Stomach (tissue), 9 donors: Measurements from ENCODE around the gene AGBL4. TPM values are rescaled to one million over a fixed set of nuclear protein-coding genes. Genes with fewer than 3 reads are reported as not detected.
"Not testable (repeated sequence)": the region's sequence is repeated elsewhere in the genome, so short reads cannot be mapped to it uniquely, and the experiment has no call there.

Experiments
- DNase-seq, 2 donors: peaks; one replicate each; pipeline versions ENCODE4 v3.0.0 to v3.0.0-alpha.2; 2013 to 2019
- H3K27ac ChIP-seq, 5 donors: fragments of 200-600 bp in 4 of 5; sonication (generic) in 4 of 5; one replicate each; pipeline ENCODE4 v1.5.1; 2013 to 2019; ENCODE audit warnings: mild to moderate bottlenecking in 1 of 5, moderate library complexity in 1 of 5
- H3K27me3 ChIP-seq, 3 donors: fragments of 200-600 bp; sonication (generic); one replicate each; pipeline ENCODE4 v1.5.1; 2017 to 2019; ENCODE audit warnings: mixed run types in 1 of 3
- H3K36me3 ChIP-seq, 4 donors: fragments of 200-600 bp; sonication (generic); 1 replicate in 3 of 4; 2 replicates in 1 of 4; pipeline ENCODE4 v1.5.1; 2016 to 2019
- H3K4me1 ChIP-seq, 4 donors: fragments of 200-600 bp; sonication (generic); one replicate each; pipeline ENCODE4 v1.5.1; 2016 to 2019
- H3K4me3 ChIP-seq, 4 donors: fragments of 200-600 bp; sonication (generic) in 3 of 4; one replicate each; pipeline ENCODE4 v1.5.1; 2016 to 2019; ENCODE audit warnings: mild to moderate bottlenecking in 1 of 4
- H3K9me3 ChIP-seq, 4 donors: fragments of 200-600 bp; sonication (generic); one replicate each; pipeline ENCODE4 v1.5.1; 2016 to 2019
- EP300 ChIP-seq: sonication (generic); formaldehyde crosslinking; IDR thresholded peaks from one replicate; pipeline ENCODE4 v1.6.1; 2017; ENCODE audit warnings: antibody characterized with exemption
- POLR2A ChIP-seq, 4 donors: fragments of 450-650 bp; IDR thresholded peaks; one replicate each; pipeline ENCODE4 v1.6.1; 2016; ENCODE audit warnings: antibody characterized with exemption in 4 of 4, control low read depth in 2 of 4, mild to moderate bottlenecking in 1 of 4, moderate library complexity in 1 of 4
- POLR2AphosphoS5 ChIP-seq, 3 donors: sonication (generic); formaldehyde crosslinking; IDR thresholded peaks; one replicate each; pipeline ENCODE4 v1.6.1; 2016; ENCODE audit warnings: antibody characterized with exemption in 3 of 3
- WGBS, 5 donors: extraction: QIAGEN DNeasy Blood & Tissue Kit in 3 of 5; methylation state at CpG; one replicate each; pipeline versions ENCODE4 v1.1.5 to v1.1.7; 2013 to 2018; 5-methylcytosine and 5-hydroxymethylcytosine counted together
- intact Hi-C: fragments of 100-400 bp; cut with DNase I; formaldehyde crosslinking; loops from one replicate; pipeline ENCODE4 v1.15.1; 2023; ENCODE audit warnings: low total_unique reads
- polyA plus RNA-seq, 3 donors: library from polyadenylated mRNA; stranded (reverse); fragments of 200-250 nt; gene quantifications; one replicate each; pipeline ENCODE4 v1.2.3, GENCODE V29; 2013
- total RNA-seq, 5 donors: library from RNA; depleted of rRNA; stranded (reverse); fragments of >200 nt; gene quantifications; one replicate each; pipeline versions ENCODE4 v1.1.0 to v1.2.3, GENCODE V29; 2014 to 2016
- TF ChIP-seq, protein P1 (sequence below), 7 experiments: fragments of 450-650 bp in 4 of 7; fragments of 200-600 bp in 3 of 7; sonication (generic) in 3 of 7; IDR thresholded peaks; one replicate each; pipeline ENCODE4 v1.5.1; 2016 to 2019; ENCODE audit warnings: antibody characterized with exemption in 7 of 7, control low read depth in 2 of 7, mild to moderate bottlenecking in 1 of 7
- donor health status: healthy with polysubstance abuse.
- donor health status: Bipolar disorder and iron deficiency.
- donor health status: healthy.

The AGBL4 gene
- total and polyA plus RNA-seq, 8 donors = 0.92 TPM; not detected in 7

DNA sequence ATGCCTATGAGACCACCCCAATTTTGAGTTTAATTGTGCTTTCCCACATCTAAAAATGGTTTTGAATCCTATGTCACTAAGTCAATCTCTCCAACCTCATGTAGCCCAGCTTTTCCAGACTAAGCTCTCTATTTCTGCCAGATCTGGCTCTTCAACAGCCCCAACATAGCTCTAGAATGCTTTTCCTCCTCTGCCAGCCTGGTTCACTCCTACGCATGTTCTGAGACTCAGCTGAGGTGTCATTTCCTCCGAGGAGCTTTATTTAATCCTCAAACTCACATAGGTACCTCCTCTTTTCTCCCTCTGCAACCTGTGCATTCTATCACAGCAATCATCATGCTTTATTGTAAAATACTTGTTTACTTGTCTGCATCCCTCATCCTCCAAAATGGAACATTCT is 729.2 kb downstream of the AGBL4 start:
- 83 to 87% (median 84%) methylated on average over 2 of the region's 2 CpGs for WGBS, 5 donors
- no peaks in the 10 kb centered on the region for H3K4me1 ChIP-seq
- H3K36me3 ChIP-seq = no peaks in the 10 kb centered on the region
- H3K27me3 ChIP-seq = no peaks in the 10 kb centered on the region
- H3K27ac ChIP-seq = no peak overlapping the region
- TF ChIP-seq POLR2AphosphoS5 (IDR thresholded peaks at IDR 0.05) (no peak), POLR2A (IDR thresholded peaks at IDR 0.05) (no peak), EP300 (no peak)
- TF ChIP-seq, protein P1, sequence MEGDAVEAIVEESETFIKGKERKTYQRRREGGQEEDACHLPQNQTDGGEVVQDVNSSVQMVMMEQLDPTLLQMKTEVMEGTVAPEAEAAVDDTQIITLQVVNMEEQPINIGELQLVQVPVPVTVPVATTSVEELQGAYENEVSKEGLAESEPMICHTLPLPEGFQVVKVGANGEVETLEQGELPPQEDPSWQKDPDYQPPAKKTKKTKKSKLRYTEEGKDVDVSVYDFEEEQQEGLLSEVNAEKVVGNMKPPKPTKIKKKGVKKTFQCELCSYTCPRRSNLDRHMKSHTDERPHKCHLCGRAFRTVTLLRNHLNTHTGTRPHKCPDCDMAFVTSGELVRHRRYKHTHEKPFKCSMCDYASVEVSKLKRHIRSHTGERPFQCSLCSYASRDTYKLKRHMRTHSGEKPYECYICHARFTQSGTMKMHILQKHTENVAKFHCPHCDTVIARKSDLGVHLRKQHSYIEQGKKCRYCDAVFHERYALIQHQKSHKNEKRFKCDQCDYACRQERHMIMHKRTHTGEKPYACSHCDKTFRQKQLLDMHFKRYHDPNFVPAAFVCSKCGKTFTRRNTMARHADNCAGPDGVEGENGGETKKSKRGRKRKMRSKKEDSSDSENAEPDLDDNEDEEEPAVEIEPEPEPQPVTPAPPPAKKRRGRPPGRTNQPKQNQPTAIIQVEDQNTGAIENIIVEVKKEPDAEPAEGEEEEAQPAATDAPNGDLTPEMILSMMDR (IDR thresholded peaks at IDR 0.05) = no peak
- H3K4me3 ChIP-seq = no peak overlapping the region
- DNase-seq = no peak
- peaks cover 0 to 18% (median 12%) of the 10 kb centered on the region in 4 donors for H3K9me3 ChIP-seq
- intact Hi-C loops = no loop called here

- Histone ChIP-seq H3K27me3 (no peaks in the 10 kb centered on the region), H3K9me3 (peaks cover 0 to 18% (median 12%) of the 10 kb centered on the region in 4 donors), H3K27ac (no peak overlapping the region), H3K4me1 (no peaks in the 10 kb centered on the region), H3K4me3 (no peak overlapping the region), H3K36me3 (no peaks in the 10 kb centered on the region)
- DNase-seq = no peak
- WGBS, 5 donors = 76 to 90% (median 84%) methylated on average over 4 of the region's 4 CpGs
- intact Hi-C loops = no loop called here
- TF ChIP-seq POLR2AphosphoS5 (IDR thresholded peaks at IDR 0.05) = no peak
- TF ChIP-seq EP300 = no peak
- TF ChIP-seq, protein P1 (IDR thresholded peaks at IDR 0.05) = no peak
- TF ChIP-seq POLR2A (IDR thresholded peaks at IDR 0.05) = no peak
These were observed 730.7 kb downstream of the AGBL4 start for GRCh38 chr1:49293016-49293415.

DNA sequence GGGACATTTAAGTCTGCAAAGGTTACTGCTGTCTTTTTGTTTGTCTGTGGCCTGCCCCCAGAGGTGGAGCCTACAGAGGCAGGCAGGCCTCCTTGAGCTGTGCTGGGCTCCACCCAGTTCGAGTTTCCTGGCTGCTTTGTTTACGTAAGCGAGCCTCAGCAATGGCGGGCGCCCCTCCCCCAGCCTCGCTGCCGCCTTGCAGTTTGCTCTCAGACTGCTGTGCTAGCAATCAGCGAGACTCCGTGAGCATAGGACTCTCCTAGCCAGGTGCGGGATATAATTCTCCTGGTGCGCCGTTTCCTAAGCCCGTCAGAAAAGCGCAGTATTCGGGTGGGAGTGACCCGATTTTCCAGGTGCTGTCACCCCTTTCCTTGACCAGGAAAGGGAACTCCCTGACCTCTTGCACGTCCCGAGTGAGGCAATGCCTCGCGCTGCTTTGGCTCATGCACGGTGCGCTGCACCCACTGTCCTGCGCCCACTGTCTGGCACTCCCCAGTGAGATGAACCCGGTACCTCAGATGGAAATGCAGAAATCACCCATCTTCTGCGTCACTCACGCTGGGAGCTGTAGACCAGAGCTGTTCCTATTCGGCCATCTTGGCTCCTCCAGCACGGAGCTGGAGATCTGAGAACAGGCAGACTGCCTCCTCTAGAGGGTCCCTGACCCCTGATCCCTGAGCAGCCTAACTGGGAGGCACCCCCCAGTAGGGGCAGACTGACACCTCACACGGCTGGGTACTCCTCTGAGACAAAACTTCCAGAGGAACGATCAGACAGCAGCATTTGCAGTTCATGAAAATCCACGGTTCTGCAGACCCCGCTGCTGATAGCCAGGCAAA is 766.3 kb downstream of the AGBL4 start:
- H3K27ac ChIP-seq, H3K4me3 ChIP-seq, DNase-seq, H3K36me3 ChIP-seq, intact Hi-C loops, H3K27me3 ChIP-seq, H3K4me1 ChIP-seq: not testable (repeated sequence)
- WGBS, 5 donors = 72 to 80% (median 78%) methylated on average over 31 to 32 of the region's 32 CpGs
- H3K9me3 ChIP-seq = peaks cover 0 to 37% (median 18%) of the 10 kb centered on the region in 4 donors

GRCh38 chr1:49252917-49253316 is 770.8 kb downstream of the AGBL4 start:
- DNase-seq = no peak
- intact Hi-C loops = no loop called here
- Histone ChIP-seq H3K27me3 (no peaks in the 10 kb centered on the region), H3K27ac (no peak overlapping the region), H3K36me3 (no peaks in the 10 kb centered on the region), H3K4me3 (no peak overlapping the region), H3K4me1 (no peaks in the 10 kb centered on the region), H3K9me3 (peaks cover 0 to 52% (median 22%) of the 10 kb centered on the region in 4 donors)
- no peak for TF ChIP-seq POLR2AphosphoS5 (IDR thresholded peaks at IDR 0.05)
- TF ChIP-seq EP300 = no peak
- no peak for TF ChIP-seq POLR2A (IDR thresholded peaks at IDR 0.05)
- TF ChIP-seq, protein P1 (IDR thresholded peaks at IDR 0.05) = no peak
